ENCODE results near the gene PCDHA12. TPM values are rescaled to one million over a fixed set of nuclear protein-coding genes. Genes with fewer than 3 reads are reported as not detected.

Gene PCDHA12
- polyA plus RNA-seq, 1 donor from 2014 or later, result 12.8 TPM

DNA sequence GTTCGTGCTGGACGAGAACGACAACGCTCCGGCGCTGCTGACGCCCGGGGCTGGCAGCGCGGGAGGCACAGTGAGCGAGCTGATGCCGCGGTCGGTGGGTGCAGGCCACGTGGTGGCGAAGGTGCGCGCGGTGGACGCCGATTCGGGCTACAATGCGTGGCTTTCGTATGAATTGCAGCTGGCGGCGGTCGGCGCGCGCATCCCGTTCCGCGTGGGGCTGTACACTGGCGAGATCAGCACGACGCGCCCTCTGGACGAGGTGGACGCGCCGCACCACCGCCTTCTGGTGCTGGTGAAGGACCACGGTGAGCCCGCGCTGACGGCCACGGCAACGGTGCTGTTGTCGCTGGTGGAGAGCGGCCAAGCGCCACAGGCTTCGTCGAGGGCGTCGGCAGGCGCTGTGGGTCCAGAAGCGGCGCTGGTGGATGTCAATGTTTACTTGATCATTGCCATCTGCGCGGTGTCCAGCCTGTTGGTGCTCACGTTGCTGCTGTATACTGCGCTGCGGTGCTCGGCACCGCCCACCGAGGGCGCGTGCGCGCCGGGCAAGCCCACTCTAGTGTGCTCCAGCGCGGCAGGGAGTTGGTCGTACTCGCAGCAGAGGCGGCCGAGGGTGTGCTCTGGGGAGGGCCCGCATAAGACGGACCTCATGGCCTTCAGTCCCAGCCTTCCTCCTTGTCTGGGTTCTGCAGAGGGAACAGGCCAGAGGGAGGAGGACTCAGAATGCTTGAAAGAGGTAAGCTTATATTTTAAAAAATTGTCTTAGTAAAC lies 9.0 kb downstream of the PCDHA12 start:
- H3K27ac ChIP-seq (ENCODE audit: low read length), result no peak overlapping the region
- H2AFZ ChIP-seq (ENCODE audit: low read depth, low read length), result no peak overlapping the region
- no peaks in the 10 kb centered on the region for H3K27me3 ChIP-seq (ENCODE audit: insufficient read depth, low read depth, low read length)
- H3K79me2 ChIP-seq (replicated peaks; ENCODE audit: insufficient read depth, low read length), result peaks cover 44% of the 10 kb centered on the region
- H3K4me2 ChIP-seq (ENCODE audit: low read length), result no peak overlapping the region
- H3K4me3 ChIP-seq (ENCODE audit: low read length), result no peak overlapping the region
- no peaks in the 10 kb centered on the region for H4K20me1 ChIP-seq (ENCODE audit: insufficient read depth)
- no peaks in the 10 kb centered on the region for H3K9me2 ChIP-seq (ENCODE audit: insufficient read depth, low read length)
- TF ChIP-seq EP300 (conservative IDR thresholded peaks at IDR 0.05; ENCODE audit: poor library complexity, severe bottlenecking), result no peak
- no peak for TF ChIP-seq EZH2 (IDR thresholded peaks at IDR 0.05; ENCODE audit: borderline replicate concordance, insufficient read depth, low read length, poor library complexity, severe bottlenecking)
- TF ChIP-seq RAD21 (conservative IDR thresholded peaks at IDR 0.05), result no peak
- no peak for TF ChIP-seq POLR2AphosphoS5 (IDR thresholded peaks at IDR 0.05)
- TF ChIP-seq, protein P1, sequence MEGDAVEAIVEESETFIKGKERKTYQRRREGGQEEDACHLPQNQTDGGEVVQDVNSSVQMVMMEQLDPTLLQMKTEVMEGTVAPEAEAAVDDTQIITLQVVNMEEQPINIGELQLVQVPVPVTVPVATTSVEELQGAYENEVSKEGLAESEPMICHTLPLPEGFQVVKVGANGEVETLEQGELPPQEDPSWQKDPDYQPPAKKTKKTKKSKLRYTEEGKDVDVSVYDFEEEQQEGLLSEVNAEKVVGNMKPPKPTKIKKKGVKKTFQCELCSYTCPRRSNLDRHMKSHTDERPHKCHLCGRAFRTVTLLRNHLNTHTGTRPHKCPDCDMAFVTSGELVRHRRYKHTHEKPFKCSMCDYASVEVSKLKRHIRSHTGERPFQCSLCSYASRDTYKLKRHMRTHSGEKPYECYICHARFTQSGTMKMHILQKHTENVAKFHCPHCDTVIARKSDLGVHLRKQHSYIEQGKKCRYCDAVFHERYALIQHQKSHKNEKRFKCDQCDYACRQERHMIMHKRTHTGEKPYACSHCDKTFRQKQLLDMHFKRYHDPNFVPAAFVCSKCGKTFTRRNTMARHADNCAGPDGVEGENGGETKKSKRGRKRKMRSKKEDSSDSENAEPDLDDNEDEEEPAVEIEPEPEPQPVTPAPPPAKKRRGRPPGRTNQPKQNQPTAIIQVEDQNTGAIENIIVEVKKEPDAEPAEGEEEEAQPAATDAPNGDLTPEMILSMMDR (IDR thresholded peaks at IDR 0.05; ENCODE audit: poor library complexity, severe bottlenecking), result no peak
- TF ChIP-seq, protein P2, sequence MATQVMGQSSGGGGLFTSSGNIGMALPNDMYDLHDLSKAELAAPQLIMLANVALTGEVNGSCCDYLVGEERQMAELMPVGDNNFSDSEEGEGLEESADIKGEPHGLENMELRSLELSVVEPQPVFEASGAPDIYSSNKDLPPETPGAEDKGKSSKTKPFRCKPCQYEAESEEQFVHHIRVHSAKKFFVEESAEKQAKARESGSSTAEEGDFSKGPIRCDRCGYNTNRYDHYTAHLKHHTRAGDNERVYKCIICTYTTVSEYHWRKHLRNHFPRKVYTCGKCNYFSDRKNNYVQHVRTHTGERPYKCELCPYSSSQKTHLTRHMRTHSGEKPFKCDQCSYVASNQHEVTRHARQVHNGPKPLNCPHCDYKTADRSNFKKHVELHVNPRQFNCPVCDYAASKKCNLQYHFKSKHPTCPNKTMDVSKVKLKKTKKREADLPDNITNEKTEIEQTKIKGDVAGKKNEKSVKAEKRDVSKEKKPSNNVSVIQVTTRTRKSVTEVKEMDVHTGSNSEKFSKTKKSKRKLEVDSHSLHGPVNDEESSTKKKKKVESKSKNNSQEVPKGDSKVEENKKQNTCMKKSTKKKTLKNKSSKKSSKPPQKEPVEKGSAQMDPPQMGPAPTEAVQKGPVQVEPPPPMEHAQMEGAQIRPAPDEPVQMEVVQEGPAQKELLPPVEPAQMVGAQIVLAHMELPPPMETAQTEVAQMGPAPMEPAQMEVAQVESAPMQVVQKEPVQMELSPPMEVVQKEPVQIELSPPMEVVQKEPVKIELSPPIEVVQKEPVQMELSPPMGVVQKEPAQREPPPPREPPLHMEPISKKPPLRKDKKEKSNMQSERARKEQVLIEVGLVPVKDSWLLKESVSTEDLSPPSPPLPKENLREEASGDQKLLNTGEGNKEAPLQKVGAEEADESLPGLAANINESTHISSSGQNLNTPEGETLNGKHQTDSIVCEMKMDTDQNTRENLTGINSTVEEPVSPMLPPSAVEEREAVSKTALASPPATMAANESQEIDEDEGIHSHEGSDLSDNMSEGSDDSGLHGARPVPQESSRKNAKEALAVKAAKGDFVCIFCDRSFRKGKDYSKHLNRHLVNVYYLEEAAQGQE (IDR thresholded peaks at IDR 0.05; ENCODE audit: borderline replicate concordance), result no peak
- H3K36me3 ChIP-seq (ENCODE audit: insufficient read depth, low read length), result peaks cover 35% of the 10 kb centered on the region
- no peaks in the 10 kb centered on the region for H3F3A ChIP-seq (ENCODE audit: insufficient read depth, low read length, poor library complexity, severe bottlenecking)
- H3K9me3 ChIP-seq (ENCODE audit: low read length), result peaks cover 35% of the 10 kb centered on the region
- no peak overlapping the region for H3K9ac ChIP-seq (ENCODE audit: low read length)

DNA sequence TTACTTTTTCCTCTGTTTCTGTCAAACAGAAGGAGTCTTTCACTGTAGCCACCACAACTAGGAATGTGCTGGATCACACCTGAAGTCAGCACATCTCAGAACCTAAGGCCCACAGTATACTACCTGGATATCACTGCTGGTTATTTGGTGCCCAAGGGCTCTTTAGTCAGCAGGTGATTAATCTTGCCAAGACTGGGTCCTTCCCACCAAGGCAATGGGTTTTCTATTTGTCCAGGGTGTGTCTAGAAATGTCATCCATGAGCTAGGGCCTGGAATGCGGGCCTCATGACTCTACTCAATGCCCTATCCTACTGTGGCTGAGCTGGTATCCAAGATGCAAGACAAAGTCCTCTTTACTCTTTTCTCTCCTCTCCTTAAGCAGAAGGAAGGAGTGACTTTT lies 41.2 kb downstream of the PCDHA12 start:
- Histone ChIP-seq H3K9ac (ENCODE audit: low read length) (no peak overlapping the region), H3K27ac (ENCODE audit: low read length) (no peak overlapping the region), H3K9me3 (ENCODE audit: low read length) (peaks cover 7% of the 10 kb centered on the region), H3K4me2 (ENCODE audit: low read length) (no peak overlapping the region), H3K79me2 (replicated peaks; ENCODE audit: insufficient read depth, low read length) (peaks cover 14% of the 10 kb centered on the region), H3K36me3 (ENCODE audit: insufficient read depth, low read length) (peaks cover 4% of the 10 kb centered on the region), H3F3A (ENCODE audit: insufficient read depth, low read length, poor library complexity, severe bottlenecking) (no peaks in the 10 kb centered on the region), H2AFZ (ENCODE audit: low read depth, low read length) (no peak overlapping the region), H3K9me2 (ENCODE audit: insufficient read depth, low read length) (no peaks in the 10 kb centered on the region), H3K4me3 (ENCODE audit: low read length) (no peak overlapping the region), H3K27me3 (ENCODE audit: insufficient read depth, low read depth, low read length) (no peaks in the 10 kb centered on the region), H4K20me1 (ENCODE audit: insufficient read depth) (no peaks in the 10 kb centered on the region)
- no peak for TF ChIP-seq POLR2AphosphoS5 (IDR thresholded peaks at IDR 0.05)
- TF ChIP-seq MXI1 (conservative IDR thresholded peaks at IDR 0.05; ENCODE audit: poor library complexity, severe bottlenecking), result no peak
- TF ChIP-seq EP300 (conservative IDR thresholded peaks at IDR 0.05; ENCODE audit: poor library complexity, severe bottlenecking), result no peak
- TF ChIP-seq, protein P2 (IDR thresholded peaks at IDR 0.05; ENCODE audit: borderline replicate concordance), result no peak
- TF ChIP-seq, protein P1 (IDR thresholded peaks at IDR 0.05; ENCODE audit: poor library complexity, severe bottlenecking), result no peak
- TF ChIP-seq EZH2 (IDR thresholded peaks at IDR 0.05; ENCODE audit: borderline replicate concordance, insufficient read depth, low read length, poor library complexity, severe bottlenecking), result no peak
- TF ChIP-seq SMC3 (conservative IDR thresholded peaks at IDR 0.05; ENCODE audit: poor library complexity), result no peak
- TF ChIP-seq TAF1 (IDR thresholded peaks at IDR 0.05; ENCODE audit: low read depth), result no peak
- TF ChIP-seq RAD21 (conservative IDR thresholded peaks at IDR 0.05), result no peak

Data from neural cell (in vitro differentiated cells).